ENCODE results near the gene SLC25A29. TPM values are rescaled to one million over a fixed set of nuclear protein-coding genes. Genes with fewer than 3 reads are reported as not detected.

The SLC25A29 gene
- total RNA-seq, 4 donors from 2014 or later = 92.2 to 276 (median 173) TPM

GRCh38 chr14:100329233-100330006 lies 23.2 kb upstream of the SLC25A29 start:
- WGBS, 2 donors = 85% methylated on average over 26 to 31 of the region's 36 CpGs

GRCh38 chr14:100328495-100329163 lies 22.4 kb upstream of the SLC25A29 start:
- Histone ChIP-seq H3K27ac (peak overlapping the region in 1 of 4 donors; percentile 59), H3K4me1 (no peaks in the 10 kb centered on the region), H3K9me3 (no peaks in the 10 kb centered on the region), H3K36me3 (peaks cover 0 to 24% (median 0%) of the 10 kb centered on the region in 3 donors), H3K4me3 (peak overlapping the region in 1 of 4 donors; percentile 12), H3K27me3 (no peaks in the 10 kb centered on the region)
- WGBS, 2 donors = 81 to 85% methylated on average over 25 of the region's 32 CpGs
- TF ChIP-seq POLR2A (IDR thresholded peaks at IDR 0.05) (no peak), EP300 (IDR thresholded peaks at IDR 0.05) (no peak), CTCF (IDR thresholded peaks at IDR 0.05) (no peak)
- DNase-seq (ENCODE audit: low spot score in 2 of 2) = no peak

More at GRCh38 chr14:100329233-100330006, 23.2 kb upstream of the SLC25A29 start:
- Histone ChIP-seq H3K4me1 (no peaks in the 10 kb centered on the region), H3K9me3 (no peaks in the 10 kb centered on the region), H3K36me3 (peaks cover 0 to 32% (median 3%) of the 10 kb centered on the region in 3 donors), H3K27me3 (no peaks in the 10 kb centered on the region), H3K27ac (peak overlapping the region in 1 of 4 donors; percentile 59), H3K4me3 (no peak overlapping the region)
- DNase-seq (ENCODE audit: low spot score in 2 of 2) = no peak
- TF ChIP-seq EP300 (IDR thresholded peaks at IDR 0.05) (no peak), CTCF (IDR thresholded peaks at IDR 0.05) (no peak), POLR2A (IDR thresholded peaks at IDR 0.05) (no peak)

GRCh38 chr14:100327128-100327527 lies 20.9 kb upstream of the SLC25A29 start:
- Histone ChIP-seq H3K36me3 (peaks cover 0 to 9% (median 0%) of the 10 kb centered on the region in 3 donors), H3K4me1 (no peaks in the 10 kb centered on the region), H3K27ac (no peak overlapping the region), H3K9me3 (no peaks in the 10 kb centered on the region), H3K27me3 (no peaks in the 10 kb centered on the region), H3K4me3 (no peak overlapping the region)
- 93 to 94% methylated on average over 24 of the region's 24 CpGs for WGBS, 2 donors
- DNase-seq (ENCODE audit: low spot score in 2 of 2) = no peak
- TF ChIP-seq EP300 (IDR thresholded peaks at IDR 0.05) (no peak), POLR2A (IDR thresholded peaks at IDR 0.05) (no peak), CTCF (IDR thresholded peaks at IDR 0.05) (no peak)

GRCh38 chr14:100325958-100326357 lies 19.7 kb upstream of the SLC25A29 start:
- Histone ChIP-seq H3K9me3 (no peaks in the 10 kb centered on the region), H3K36me3 (peaks cover 0 to under 1% (median 0%) of the 10 kb centered on the region in 3 donors), H3K4me3 (no peak overlapping the region), H3K27ac (no peak overlapping the region), H3K4me1 (no peaks in the 10 kb centered on the region), H3K27me3 (no peaks in the 10 kb centered on the region)
- no peak for DNase-seq (ENCODE audit: low spot score in 2 of 2)
- 88 to 90% methylated on average over 13 of the region's 13 CpGs for WGBS, 2 donors
- TF ChIP-seq CTCF (IDR thresholded peaks at IDR 0.05) = no peak
- no peak for TF ChIP-seq POLR2A (IDR thresholded peaks at IDR 0.05)
- no peak for TF ChIP-seq EP300 (IDR thresholded peaks at IDR 0.05)

GRCh38 chr14:100325231-100325632 lies 19.0 kb upstream of the SLC25A29 start:
- H3K4me1 ChIP-seq = no peaks in the 10 kb centered on the region
- no peak for DNase-seq (ENCODE audit: low spot score in 2 of 2)
- TF ChIP-seq EP300 (IDR thresholded peaks at IDR 0.05) = no peak
- no peak for TF ChIP-seq CTCF (IDR thresholded peaks at IDR 0.05)
- TF ChIP-seq POLR2A (IDR thresholded peaks at IDR 0.05) = no peak
- WGBS, 2 donors = 56 to 58% methylated on average over 17 of the region's 17 CpGs
- H3K36me3 ChIP-seq = no peaks in the 10 kb centered on the region
- H3K27ac ChIP-seq = no peak overlapping the region
- no peaks in the 10 kb centered on the region for H3K27me3 ChIP-seq
- no peak overlapping the region for H3K4me3 ChIP-seq
- no peaks in the 10 kb centered on the region for H3K9me3 ChIP-seq
